ENCODE results near the gene CEP112.

The CEP112 gene

DNA sequence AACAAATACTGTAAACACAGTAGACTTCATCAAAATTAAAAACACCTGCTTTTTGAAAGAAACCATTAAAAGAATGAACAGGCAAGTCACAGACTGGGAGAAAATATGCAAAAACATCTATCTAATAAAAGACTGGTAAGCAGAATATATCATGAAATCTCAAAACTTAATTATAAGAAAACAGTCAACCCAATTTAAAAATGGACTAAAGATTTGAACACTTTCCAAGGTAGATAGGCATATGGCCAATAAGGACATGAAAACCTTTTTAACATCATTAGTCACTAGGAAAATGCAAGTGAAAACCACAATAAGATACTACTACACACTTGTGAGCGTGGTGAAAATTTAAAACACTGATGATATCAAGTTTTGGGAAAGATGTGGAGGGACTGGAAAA is 218.7 kb downstream of the CEP112 start (continued):
- TF ChIP-seq ISL1 (CRISPR knock-in tag; IDR thresholded peaks at IDR 0.05), result peak; percentile 59; the same call in 1 of the 2 replicates

DNA sequence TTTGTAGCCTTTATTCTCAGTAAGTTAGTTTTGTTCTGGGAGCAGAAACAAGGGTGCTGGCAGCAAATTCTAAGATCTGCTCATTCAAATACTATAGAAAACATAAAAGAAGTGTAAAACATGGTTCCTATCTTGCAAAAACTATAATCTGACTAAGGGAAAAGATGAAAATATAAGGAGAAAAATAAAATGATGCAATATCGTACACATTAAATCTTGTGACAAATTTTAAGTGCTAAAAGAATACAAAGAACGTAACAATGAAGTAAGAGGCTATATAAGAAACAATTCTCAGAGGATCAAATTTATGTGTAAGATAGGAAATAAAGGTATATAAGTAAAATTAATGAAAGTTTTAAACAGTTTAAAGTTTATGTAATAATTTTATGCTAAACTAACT is 224.6 kb downstream of the CEP112 start:
- TF ChIP-seq RARB (CRISPR knock-in tag; IDR thresholded peaks at IDR 0.05), result no peak
- TF ChIP-seq, protein P1, sequence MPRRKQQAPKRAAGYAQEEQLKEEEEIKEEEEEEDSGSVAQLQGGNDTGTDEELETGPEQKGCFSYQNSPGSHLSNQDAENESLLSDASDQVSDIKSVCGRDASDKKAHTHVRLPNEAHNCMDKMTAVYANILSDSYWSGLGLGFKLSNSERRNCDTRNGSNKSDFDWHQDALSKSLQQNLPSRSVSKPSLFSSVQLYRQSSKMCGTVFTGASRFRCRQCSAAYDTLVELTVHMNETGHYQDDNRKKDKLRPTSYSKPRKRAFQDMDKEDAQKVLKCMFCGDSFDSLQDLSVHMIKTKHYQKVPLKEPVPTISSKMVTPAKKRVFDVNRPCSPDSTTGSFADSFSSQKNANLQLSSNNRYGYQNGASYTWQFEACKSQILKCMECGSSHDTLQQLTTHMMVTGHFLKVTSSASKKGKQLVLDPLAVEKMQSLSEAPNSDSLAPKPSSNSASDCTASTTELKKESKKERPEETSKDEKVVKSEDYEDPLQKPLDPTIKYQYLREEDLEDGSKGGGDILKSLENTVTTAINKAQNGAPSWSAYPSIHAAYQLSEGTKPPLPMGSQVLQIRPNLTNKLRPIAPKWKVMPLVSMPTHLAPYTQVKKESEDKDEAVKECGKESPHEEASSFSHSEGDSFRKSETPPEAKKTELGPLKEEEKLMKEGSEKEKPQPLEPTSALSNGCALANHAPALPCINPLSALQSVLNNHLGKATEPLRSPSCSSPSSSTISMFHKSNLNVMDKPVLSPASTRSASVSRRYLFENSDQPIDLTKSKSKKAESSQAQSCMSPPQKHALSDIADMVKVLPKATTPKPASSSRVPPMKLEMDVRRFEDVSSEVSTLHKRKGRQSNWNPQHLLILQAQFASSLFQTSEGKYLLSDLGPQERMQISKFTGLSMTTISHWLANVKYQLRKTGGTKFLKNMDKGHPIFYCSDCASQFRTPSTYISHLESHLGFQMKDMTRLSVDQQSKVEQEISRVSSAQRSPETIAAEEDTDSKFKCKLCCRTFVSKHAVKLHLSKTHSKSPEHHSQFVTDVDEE (CRISPR knock-in tag; IDR thresholded peaks at IDR 0.05), result no peak
- TF ChIP-seq ZFP3 (CRISPR knock-in tag; IDR thresholded peaks at IDR 0.05), result no peak
- no peak for TF ChIP-seq BACH2 (CRISPR knock-in tag; IDR thresholded peaks at IDR 0.05; ENCODE audit: borderline replicate concordance)
- TF ChIP-seq OSR1 (CRISPR knock-in tag; IDR thresholded peaks at IDR 0.05), result no peak
- TF ChIP-seq, protein P2, sequence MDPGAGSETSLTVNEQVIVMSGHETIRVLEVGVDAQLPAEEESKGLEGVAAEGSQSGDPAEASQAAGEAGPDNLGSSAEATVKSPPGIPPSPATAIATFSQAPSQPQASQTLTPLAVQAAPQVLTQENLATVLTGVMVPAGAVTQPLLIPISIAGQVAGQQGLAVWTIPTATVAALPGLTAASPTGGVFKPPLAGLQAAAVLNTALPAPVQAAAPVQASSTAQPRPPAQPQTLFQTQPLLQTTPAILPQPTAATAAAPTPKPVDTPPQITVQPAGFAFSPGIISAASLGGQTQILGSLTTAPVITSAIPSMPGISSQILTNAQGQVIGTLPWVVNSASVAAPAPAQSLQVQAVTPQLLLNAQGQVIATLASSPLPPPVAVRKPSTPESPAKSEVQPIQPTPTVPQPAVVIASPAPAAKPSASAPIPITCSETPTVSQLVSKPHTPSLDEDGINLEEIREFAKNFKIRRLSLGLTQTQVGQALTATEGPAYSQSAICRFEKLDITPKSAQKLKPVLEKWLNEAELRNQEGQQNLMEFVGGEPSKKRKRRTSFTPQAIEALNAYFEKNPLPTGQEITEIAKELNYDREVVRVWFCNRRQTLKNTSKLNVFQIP (CRISPR knock-in tag; IDR thresholded peaks at IDR 0.05; ENCODE audit: borderline replicate concordance, low read depth), result no peak
- TF ChIP-seq, protein P3, sequence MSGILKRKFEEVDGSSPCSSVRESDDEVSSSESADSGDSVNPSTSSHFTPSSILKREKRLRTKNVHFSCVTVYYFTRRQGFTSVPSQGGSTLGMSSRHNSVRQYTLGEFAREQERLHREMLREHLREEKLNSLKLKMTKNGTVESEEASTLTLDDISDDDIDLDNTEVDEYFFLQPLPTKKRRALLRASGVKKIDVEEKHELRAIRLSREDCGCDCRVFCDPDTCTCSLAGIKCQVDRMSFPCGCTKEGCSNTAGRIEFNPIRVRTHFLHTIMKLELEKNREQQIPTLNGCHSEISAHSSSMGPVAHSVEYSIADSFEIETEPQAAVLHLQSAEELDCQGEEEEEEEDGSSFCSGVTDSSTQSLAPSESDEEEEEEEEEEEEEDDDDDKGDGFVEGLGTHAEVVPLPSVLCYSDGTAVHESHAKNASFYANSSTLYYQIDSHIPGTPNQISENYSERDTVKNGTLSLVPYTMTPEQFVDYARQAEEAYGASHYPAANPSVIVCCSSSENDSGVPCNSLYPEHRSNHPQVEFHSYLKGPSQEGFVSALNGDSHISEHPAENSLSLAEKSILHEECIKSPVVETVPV (CRISPR knock-in tag; IDR thresholded peaks at IDR 0.05), result no peak
- TF ChIP-seq, protein P4, sequence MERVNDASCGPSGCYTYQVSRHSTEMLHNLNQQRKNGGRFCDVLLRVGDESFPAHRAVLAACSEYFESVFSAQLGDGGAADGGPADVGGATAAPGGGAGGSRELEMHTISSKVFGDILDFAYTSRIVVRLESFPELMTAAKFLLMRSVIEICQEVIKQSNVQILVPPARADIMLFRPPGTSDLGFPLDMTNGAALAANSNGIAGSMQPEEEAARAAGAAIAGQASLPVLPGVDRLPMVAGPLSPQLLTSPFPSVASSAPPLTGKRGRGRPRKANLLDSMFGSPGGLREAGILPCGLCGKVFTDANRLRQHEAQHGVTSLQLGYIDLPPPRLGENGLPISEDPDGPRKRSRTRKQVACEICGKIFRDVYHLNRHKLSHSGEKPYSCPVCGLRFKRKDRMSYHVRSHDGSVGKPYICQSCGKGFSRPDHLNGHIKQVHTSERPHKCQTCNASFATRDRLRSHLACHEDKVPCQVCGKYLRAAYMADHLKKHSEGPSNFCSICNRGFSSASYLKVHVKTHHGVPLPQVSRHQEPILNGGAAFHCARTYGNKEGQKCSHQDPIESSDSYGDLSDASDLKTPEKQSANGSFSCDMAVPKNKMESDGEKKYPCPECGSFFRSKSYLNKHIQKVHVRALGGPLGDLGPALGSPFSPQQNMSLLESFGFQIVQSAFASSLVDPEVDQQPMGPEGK (CRISPR knock-in tag; IDR thresholded peaks at IDR 0.05; ENCODE audit: borderline replicate concordance), result no peak
- no peak for TF ChIP-seq ISL1 (CRISPR knock-in tag; IDR thresholded peaks at IDR 0.05)
- no peak for TF ChIP-seq ARNTL (CRISPR knock-in tag; IDR thresholded peaks at IDR 0.05; ENCODE audit: borderline replicate concordance, low read depth)
- no peak for TF ChIP-seq ZC3H10 (CRISPR knock-in tag; IDR thresholded peaks at IDR 0.05)
- no peak for TF ChIP-seq ESRRG (CRISPR knock-in tag; IDR thresholded peaks at IDR 0.05)
- no peak for TF ChIP-seq GLIS3 (CRISPR knock-in tag; IDR thresholded peaks at IDR 0.05)
- TF ChIP-seq TOX (CRISPR knock-in tag; IDR thresholded peaks at IDR 0.05; ENCODE audit: borderline replicate concordance), result no peak
- TF ChIP-seq ZNF70 (CRISPR knock-in tag; IDR thresholded peaks at IDR 0.05), result no peak
- no peak for TF ChIP-seq ZNF8 (CRISPR knock-in tag; IDR thresholded peaks at IDR 0.05)
- ATAC-seq, result no peak

DNA sequence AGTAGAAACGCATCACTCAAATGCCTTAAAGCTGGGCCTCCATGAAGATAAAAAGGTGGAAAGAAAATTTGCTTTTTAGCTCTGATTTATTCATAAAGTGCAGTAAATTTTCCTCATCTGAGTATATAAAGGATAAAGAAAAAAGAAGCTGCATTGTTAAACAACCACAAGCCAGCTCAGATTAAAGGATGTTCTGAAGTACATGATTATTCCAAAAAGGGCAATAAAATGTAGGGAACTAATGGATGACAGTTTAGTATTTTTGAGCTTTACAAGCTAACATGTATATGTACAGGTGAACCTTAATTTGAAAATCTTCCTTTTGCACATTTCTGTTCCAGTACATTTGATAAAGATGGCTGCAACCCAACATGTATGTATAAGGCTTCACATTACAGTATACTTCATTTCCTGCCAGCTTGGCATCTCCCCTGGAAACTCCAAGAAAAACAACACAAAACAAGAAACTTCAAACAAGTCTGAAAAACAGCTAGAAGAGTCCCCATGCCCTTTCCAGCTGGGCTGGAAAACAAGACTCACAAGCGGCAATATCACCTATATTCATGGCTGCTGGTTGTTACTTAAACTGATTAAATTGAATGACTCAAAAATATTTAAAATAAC is 225.7 kb downstream of the CEP112 start:
- ATAC-seq, result no peak
- TF ChIP-seq BACH2 (CRISPR knock-in tag; IDR thresholded peaks at IDR 0.05; ENCODE audit: borderline replicate concordance), result no peak
- TF ChIP-seq, protein P4 (CRISPR knock-in tag; IDR thresholded peaks at IDR 0.05; ENCODE audit: borderline replicate concordance), result no peak
- TF ChIP-seq, protein P2 (CRISPR knock-in tag; IDR thresholded peaks at IDR 0.05; ENCODE audit: borderline replicate concordance, low read depth), result no peak
- no peak for TF ChIP-seq CSDC2 (CRISPR knock-in tag; IDR thresholded peaks at IDR 0.05)
- no peak for TF ChIP-seq SNAI2 (CRISPR knock-in tag; IDR thresholded peaks at IDR 0.05)
- TF ChIP-seq ZNF8 (CRISPR knock-in tag; IDR thresholded peaks at IDR 0.05), result no peak
- TF ChIP-seq, protein P5, sequence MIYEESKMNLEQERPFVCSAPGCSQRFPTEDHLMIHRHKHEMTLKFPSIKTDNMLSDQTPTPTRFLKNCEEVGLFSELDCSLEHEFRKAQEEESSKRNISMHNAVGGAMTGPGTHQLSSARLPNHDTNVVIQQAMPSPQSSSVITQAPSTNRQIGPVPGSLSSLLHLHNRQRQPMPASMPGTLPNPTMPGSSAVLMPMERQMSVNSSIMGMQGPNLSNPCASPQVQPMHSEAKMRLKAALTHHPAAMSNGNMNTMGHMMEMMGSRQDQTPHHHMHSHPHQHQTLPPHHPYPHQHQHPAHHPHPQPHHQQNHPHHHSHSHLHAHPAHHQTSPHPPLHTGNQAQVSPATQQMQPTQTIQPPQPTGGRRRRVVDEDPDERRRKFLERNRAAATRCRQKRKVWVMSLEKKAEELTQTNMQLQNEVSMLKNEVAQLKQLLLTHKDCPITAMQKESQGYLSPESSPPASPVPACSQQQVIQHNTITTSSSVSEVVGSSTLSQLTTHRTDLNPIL (CRISPR knock-in tag; IDR thresholded peaks at IDR 0.05; ENCODE audit: low read depth), result no peak
- TF ChIP-seq ESRRG (CRISPR knock-in tag; IDR thresholded peaks at IDR 0.05), result no peak
